ENCODE measurements around the gene PMVK.
"Not testable (repeated sequence)": the region's sequence is repeated elsewhere in the genome, so short reads cannot be mapped to it uniquely, and the experiment has no call there.

Gene PMVK

DNA sequence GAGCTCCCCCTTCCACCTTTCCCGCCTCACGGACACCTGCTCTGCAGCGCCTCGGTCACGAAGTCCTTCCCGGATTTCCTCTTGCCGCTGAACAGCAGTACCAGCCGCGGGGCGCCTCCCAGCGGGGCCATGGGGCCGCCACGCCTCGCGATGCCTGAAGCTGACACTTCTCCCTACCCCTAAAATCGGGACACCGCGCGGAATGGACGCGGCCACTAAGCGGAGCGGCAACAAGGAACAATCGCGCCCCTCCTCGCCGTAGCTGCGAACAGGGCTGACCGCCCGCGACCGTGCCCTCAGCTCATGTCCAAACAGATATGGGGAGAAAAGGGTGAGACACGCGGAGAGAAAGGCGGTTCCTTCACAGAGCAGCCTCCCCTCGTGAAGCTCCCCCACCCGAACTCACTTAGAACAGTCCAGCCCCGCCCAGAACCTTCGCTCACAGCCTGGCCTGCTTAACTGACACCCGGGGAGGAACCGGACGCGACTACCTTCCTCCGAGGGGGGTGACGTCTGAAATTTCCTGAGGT, at the start of gene PMVK:
Gene PMVK, minus strand, starts transcription at position 165 of the 530 bp plus-strand sequence. Its CDS starts 34 bp downstream, at position 131.
- DNase-seq: peak; percentile 96

DNA sequence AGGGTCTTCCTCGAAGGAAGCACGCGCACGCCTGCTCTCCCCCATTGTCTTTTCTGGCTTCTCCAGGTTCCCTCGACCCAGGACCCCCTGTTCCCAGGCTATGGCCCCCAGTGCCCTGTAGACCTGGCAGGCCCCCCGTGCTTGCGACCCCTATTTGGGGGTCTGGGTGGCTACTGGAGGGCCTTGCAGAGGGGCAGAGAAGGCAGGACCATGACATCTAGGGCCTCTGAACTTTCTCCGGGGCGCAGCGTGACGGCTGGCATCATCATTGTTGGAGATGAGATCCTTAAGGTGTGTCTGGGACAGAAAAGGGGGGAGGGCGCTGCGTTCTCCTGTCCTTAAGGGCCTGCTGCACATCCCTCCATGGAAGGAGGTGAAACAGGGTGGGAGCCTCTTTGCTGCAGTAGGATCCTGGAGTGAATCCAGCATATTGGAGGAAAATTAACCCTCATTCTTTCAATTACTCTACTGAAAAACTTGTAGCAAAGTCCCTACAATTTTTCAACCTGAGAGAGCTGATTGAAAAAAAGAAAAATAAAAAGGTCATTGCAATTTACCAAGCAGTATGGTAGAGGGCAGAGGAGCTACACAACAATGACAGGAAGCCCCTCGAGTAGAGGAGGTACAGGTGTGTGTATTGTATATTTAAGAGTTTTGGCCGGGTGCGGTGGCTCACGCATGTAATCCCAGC, 47.4 kb upstream of the PMVK start:
- no peak for DNase-seq

DNA sequence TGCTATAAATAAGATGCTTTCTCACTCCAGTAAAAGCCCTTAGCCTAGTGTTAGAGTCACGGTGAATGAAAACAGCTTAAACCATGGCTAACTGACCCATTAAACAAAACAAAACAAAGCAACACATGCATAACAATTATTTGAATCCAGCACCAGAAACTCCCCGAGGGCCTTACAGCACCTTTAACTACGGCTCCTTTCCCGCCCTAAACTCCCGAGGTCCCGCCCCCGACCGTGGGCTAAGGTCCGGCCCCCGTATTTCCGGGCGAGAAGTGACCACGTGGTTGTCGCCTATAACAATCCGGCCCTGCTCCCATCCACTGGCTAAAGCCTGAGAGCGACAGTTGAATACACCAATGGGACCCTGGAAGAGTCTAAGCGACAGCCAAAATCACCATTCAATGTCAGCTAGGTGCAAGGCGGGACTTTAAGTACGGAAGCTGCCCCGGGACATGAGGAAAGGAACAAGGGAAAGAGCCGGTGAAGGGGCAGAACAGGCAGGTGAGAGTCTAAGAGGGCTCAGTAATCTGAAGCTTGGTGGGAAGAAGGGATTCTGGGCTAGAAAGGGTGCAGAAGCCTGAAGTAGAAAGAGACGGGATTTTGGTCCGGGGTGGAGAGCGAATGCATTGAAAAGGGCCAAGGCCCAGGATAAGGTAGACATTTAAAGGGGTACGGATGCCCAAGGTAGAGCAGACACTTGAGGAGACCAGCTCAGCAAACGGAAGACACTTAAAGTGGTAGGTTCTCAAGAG, 46.6 kb upstream of the PMVK start, which contains the start of gene FLAD1:
Gene FLAD1, plus strand, starts transcription at position 448 of the 752 bp plus-strand sequence. CDS start 351 bp downstream, outside the sequence.
- peak; percentile 98 for DNase-seq

DNA sequence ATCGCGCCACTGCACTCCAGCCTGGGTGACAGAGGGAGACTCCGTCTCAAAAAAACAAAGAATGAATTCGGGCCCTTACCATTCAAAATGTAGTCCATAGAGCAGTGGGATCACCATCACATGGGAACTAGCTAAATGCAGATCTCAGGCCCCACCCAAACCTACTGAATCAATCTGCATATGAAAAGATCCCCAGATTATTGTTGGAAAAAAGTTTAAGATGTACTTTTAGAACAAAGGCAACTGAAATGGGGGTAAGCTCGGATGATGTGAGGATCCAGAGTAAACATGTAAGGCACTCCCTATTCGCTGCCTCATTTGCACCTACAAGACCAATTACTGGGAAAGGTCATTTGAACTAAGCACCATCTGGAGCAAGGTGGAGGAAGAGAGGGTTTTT, 45.8 kb upstream of the PMVK start:
- DNase-seq: no peak

DNA sequence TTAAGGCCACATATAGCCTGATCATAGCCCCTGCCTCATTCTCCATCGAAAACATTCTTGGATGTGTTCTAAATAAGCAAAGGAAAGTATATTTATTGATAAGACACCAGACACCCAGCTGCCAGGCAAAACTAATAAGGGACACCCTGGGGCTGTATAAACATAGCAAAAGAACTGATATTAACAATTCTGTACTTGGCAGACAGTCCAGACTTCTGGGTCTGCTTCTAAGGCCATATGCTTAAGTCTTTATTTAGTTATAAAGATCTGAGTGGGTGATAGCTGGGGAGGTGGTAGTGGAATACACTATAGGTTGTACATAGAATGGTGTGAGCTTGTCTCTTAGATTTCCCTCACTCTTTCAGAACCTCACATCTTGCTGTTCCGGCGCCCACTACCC, 41.8 kb upstream of the PMVK start:
- no peak for DNase-seq

- not testable (repeated sequence) for DNase-seq
Observed at GRCh38 chr1:154977762-154978161, 41.2 kb upstream of the PMVK start.

DNA sequence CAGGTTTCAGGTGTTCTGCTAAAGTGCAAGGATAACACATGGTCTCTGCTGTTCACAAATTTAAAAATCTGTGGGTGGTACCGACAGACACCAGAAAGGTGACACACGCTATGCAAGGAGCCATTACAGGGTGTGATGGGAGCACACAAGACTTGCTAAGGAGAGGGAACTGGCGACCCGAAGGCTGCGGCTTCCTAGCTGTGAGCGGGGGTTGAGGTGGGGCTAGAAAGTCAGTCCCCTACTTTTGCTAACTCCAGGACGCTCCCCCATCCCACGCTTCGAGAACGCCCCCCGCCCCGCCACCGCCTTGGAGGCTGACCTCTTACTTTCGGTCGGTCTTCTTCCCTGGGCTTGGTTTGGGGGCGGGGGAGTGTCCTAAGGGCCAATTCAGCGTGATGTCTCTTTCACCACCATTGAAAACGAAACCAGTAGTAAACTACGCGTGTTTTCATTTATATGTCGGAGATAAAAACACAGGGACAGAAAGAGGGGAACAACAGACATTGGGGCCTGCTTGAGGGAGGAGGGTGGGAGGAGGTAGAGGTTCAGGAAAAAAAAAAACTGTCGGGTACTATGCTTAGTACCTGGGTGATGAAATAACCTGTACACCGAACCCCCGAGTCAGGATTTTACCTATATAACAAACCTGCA, 39.0 kb upstream of the PMVK start:
- DNase-seq: peak; percentile 74

DNA sequence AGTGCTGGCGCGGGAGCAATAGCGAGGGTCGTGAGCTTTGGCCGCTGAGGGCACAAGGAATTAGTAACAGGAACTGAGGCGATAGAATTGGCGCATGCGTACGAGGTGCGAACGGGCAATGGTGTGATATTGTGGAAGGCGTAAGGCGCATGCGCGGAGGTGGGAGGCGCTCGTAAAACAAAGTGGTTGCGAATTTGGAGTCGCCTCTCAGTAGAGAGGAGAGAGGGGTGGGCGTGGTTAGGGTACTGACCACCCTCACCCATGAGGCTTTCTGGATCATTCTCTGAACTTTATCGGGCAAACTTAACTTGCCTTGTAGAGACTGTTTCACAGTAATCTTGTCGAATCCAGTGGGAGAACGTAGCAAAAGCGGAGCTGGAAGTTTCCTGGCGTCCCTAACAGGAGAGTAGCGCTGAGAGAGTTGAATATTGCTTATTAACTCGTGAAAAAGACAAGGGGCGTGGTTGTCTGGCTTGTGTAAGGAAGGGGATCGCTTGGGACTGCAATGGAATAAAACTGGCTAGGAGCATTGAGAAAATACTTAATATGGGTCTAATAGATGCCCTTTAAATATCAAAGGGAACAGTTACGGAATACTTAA, 38.4 kb upstream of the PMVK start:
- peak; percentile 97 for DNase-seq

DNA sequence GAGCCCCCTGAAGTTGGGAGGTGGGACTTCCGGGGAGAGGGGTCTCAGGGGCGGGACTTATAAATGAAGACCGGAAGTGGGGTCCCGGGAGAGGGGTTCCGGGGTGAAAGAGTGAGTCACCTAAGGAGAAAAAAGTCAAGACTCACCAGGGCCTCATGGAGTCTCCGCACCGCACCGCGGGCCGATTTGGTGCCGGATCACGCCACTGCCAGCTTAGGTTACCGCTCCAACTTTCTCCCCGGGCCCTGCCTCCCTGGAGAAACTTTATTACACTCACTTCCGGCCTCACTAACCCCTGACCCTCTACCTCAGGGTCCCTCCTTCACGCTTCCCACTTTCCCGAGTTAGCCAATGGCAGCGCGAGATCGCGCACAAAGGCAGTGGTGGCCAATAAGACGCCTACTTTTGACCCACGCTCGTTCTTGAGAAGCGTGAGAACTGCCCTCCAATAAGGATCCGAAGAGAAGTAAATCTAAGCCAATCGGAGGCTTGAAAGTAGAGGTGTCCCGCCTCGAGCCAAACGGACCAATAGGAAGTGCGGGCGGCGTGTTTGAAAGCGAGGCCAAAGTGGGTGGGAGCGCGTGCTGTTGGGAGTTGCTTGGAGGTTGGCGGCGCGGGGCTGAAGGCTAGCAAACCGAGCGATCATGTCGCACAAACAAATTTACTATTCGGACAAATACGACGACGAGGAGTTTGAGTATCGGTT, 37.7 kb upstream of the PMVK start, which contains the start of gene CKS1B:
Gene CKS1B, plus strand, starts transcription at position 580 of the 706 bp plus-strand sequence. Its CDS starts 65 bp downstream, at position 645.
- peak; percentile 99 for DNase-seq

GRCh38 chr1:154973344-154974101, 37.0 kb upstream of the PMVK start:
- DNase-seq: peak; percentile 96

DNA sequence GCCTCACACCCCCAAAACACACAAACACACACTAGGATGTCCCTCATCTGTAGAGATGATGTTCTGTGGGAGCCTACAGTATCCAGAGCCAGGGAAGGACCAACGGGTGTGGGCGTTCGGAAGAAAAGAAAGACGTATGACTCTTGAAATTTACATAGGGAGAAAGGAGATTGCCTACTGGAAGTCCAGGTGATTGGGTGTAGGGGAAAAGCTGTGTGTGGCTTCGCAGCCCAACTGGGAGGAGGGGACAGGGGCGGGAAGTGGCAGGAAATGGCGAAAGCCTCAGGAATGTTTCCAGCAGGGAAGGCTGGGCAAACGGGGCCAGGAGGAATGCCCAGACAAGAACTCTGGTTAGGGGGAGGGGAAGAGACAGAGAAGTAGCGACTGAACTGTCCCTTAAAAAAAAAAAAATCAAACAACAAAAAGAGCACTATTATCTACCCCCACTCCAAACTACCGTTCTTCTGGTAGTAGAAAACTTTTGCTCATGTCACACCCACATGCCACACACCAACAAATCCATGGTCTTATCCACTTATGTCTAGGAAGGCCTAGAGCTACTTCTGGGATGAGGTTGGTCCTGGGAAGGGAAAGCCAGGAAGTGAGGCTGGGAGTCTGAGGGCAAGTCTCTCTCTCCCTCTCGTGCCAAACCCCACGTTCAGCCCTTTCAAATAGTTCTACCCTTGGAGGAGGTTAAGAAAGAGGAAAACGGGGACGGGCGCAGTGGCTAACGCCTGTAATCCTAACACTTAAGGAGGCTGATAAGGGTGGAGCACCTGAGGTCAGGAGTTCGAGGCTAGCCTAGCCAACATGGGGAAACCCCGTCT, 36.2 kb upstream of the PMVK start:
- DNase-seq: peak; percentile 81

DNA sequence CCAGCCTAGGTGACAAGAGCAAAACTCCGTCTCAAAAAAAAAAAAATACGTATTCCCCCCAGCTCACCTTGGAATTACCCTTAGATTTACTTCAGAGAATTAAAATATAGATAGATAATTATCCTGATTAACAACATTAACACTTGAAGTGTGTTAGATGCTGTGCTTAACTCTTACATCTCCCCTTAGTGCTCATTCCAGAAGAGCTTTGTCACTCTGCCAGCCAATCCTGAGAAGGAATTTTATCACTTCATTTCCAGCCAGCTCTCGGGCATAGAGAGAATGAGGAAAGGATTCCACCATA, 35.6 kb upstream of the PMVK start:
- DNase-seq: no peak

DNA sequence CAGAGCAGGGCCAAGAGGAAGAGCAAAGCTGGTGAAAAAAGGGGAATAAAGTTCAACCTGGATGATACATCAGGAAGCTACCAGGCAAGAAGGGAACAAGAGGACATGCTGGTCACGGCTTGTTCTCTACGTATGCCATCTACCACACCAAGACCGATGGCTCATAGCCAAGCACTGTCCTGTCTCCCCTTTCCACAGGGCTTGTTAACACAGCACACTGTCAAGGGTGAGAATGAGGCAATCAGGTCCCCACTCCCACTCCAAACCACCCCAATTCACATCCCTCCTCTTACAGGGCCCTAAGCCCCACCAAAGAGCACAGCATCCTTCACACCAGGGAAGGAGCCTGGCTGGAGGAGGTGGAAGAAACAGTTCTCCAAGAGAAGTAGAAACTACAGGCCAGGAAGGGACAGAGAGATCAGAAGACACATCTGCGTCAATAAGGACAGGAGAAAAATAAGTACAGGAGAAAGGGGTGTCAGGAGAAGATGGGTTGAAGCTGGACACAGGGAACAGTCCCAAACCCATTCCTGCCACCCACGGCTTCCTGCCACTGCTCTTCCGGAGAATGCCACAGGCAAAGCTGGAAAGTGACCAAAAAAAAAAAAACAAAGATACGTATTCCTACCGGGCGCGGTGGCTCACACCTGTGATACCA, 35.0 kb upstream of the PMVK start:
- DNase-seq: no peak

- DNase-seq: peak; percentile 98
Observed at GRCh38 chr1:154970631-154971340, 34.3 kb upstream of the PMVK start, which contains the start of gene SHC1. SHC1 (minus strand) TSS chr1:154970747; CDS start chr1:154970526, 221 bp downstream.

GRCh38 chr1:154969860-154970452, 33.4 kb upstream of the PMVK start:
- peak; percentile 65 for DNase-seq

- no peak for DNase-seq
Observed at GRCh38 chr1:154969246-154969645, 32.7 kb upstream of the PMVK start.

DNA sequence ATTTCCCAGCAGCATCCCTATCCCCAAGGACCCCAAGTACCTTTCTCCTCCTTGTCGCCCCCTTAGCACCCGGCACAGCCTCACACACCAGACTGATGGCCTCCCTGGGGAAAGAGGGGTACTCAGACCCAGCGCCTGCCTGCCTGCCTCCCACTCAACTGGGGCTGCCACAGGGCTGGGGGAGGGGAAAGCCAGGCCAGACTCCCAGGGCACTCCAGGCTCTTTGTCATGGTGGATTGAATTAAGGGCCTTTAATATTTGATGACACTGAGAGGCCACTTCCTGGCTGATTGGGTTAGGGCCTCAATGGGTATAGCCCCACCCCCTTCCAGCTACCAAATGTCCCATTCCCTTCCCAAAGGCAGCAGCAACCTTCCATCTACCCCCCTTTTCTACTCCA, 32.2 kb upstream of the PMVK start:
- DNase-seq: no peak

DNA sequence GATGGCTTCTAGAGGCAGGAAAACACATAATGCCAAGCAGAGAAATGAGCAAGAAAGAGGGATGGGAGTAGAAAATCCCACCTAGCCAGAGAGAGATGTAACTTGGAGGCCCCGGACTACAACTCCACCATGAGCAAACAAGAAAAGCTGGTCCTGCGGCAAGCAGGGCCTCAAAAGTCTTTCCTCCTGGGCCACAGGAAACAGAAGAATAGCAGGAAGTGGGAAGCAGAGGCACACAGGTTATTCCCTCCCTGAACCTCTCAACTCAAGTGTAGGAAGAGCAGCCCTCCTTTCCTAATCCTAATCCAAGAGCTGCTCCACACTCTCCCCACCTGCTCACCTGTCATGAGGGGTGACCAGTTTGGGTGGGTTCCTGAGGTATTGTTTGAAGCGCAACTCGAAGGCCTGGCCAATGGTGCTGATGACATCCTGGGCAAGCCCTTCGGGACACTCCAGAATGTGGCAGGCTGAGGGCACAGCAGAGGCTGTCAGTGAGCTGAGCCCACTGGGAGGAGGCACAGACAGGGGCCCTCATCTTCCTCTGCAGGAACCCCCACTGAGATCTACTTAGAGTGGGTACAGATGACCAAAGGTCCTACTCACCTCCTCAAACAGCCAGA, 30.9 kb upstream of the PMVK start:
- no peak for DNase-seq
